C4-2B (cell line): ENCODE measurements around the gene B9D2.

ENCODE experiments used
- ZFX ChIP-seq: fragments of 450-650 bp; IDR thresholded peaks from 2 replicates; pipeline ENCODE4 v1.6.1; 2017
- TF ChIP-seq, protein P1 (sequence below): fragments of 450-650 bp; conservative IDR thresholded peaks from 2 replicates; pipeline ENCODE4 v1.5.1; 2017; ENCODE audit warnings: mild to moderate bottlenecking

DNA sequence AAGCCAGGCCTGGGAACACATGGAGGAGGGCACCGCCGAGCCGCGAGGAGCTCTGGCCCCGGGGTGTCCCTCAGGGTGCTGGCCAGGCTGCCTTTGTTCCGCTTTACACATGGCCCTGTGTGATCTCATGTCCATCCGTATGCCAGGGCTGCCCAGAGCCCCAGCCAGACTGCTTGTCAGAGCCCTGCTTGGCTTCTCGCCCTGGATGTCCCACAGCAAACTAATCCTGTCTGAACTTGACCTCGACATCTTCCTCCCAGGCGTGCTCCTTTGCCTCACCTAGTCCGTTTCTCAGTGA lies 48.0 kb upstream of the B9D2 start:
- TF ChIP-seq, protein P1, sequence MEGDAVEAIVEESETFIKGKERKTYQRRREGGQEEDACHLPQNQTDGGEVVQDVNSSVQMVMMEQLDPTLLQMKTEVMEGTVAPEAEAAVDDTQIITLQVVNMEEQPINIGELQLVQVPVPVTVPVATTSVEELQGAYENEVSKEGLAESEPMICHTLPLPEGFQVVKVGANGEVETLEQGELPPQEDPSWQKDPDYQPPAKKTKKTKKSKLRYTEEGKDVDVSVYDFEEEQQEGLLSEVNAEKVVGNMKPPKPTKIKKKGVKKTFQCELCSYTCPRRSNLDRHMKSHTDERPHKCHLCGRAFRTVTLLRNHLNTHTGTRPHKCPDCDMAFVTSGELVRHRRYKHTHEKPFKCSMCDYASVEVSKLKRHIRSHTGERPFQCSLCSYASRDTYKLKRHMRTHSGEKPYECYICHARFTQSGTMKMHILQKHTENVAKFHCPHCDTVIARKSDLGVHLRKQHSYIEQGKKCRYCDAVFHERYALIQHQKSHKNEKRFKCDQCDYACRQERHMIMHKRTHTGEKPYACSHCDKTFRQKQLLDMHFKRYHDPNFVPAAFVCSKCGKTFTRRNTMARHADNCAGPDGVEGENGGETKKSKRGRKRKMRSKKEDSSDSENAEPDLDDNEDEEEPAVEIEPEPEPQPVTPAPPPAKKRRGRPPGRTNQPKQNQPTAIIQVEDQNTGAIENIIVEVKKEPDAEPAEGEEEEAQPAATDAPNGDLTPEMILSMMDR = no peak
- no peak for TF ChIP-seq ZFX
